WTC11 (cell line): ENCODE results near the gene PLET1. TPM values are rescaled to one million over a fixed set of nuclear protein-coding genes. Genes with fewer than 3 reads are reported as not detected.

Source experiments
- ATAC-seq: fragments of 200-7000 bp; cut with Tn5 transposase; 2 replicates; pipeline ENCODE4 v1.10.0; 2021; ENCODE audit warnings: mild to moderate bottlenecking, moderate library complexity
- CTCF ChIA-PET: fragments of 300-600 bp; sonication (Branson Sonifier 250); formaldehyde crosslinking; loops from one replicate; lab custom pipeline; 2021; ENCODE audit warnings: antibody characterized with exemption; lab: Charles Lee
- POLR2A ChIA-PET: fragments of 350-600 bp; sonication (Branson Sonifier 250); formaldehyde crosslinking; loops from one replicate; lab custom pipeline; 2021; ENCODE audit warnings: antibody characterized with exemption; lab: Charles Lee
- DNase-seq: peaks from one replicate; pipeline ENCODE4 v3.0.0; 2021; ENCODE audit warnings: low spot score
- H3K27ac Mint-ChIP-seq: 2 replicates; pipeline ENCODE4 v1.8.0; 2021; ENCODE audit warnings: mixed read lengths
- H3K27me3 Mint-ChIP-seq: 2 replicates; pipeline ENCODE4 v1.8.0; 2021; ENCODE audit warnings: low read depth, mild to moderate bottlenecking, moderate library complexity, mixed read lengths
- H3K36me3 Mint-ChIP-seq: 2 replicates; pipeline ENCODE4 v1.8.0; 2021; ENCODE audit warnings: mixed read lengths
- H3K4me1 Mint-ChIP-seq: 2 replicates; pipeline ENCODE4 v1.8.0; 2022; ENCODE audit warnings: mixed read lengths
- H3K4me3 Mint-ChIP-seq: 2 replicates; pipeline ENCODE4 v1.8.0; 2021; ENCODE audit warnings: mild to moderate bottlenecking, moderate library complexity, mixed read lengths
- H3K9me3 Mint-ChIP-seq: 2 replicates; pipeline ENCODE4 v1.8.0; 2021; ENCODE audit warnings: mixed read lengths
- ATF1 ChIP-seq: sonication (generic); formaldehyde crosslinking; IDR thresholded peaks from 2 replicates; pipeline ENCODE4 v1.8.1; 2023; ENCODE audit warnings: mild to moderate bottlenecking, moderate library complexity, missing genetic modification reagents
- ATF3 ChIP-seq: sonication (generic); formaldehyde crosslinking; conservative IDR thresholded peaks from 2 replicates; pipeline ENCODE4 v1.8.1; 2022; ENCODE audit warnings: mild to moderate bottlenecking, missing genetic modification reagents
- CDX4 ChIP-seq: fragments of 250-450 bp; sonication (Bioruptor Pico); IDR thresholded peaks from 2 replicates; pipeline ENCODE4 v1.9.0; 2021; ENCODE audit warnings: moderate library complexity, mild to moderate bottlenecking, inconsistent platforms, borderline replicate concordance
- CTCF ChIP-seq: fragments of 200-600 bp; IDR thresholded peaks from 2 replicates; pipeline ENCODE4 v1.8.0; 2022; ENCODE audit warnings: antibody characterized with exemption
- E2F5 ChIP-seq: sonication (generic); formaldehyde crosslinking; IDR thresholded peaks from 2 replicates; pipeline ENCODE4 v1.8.1; 2022; ENCODE audit warnings: mild to moderate bottlenecking, moderate library complexity, missing genetic modification reagents
- ETV6 ChIP-seq: sonication (generic); formaldehyde crosslinking; IDR thresholded peaks from 2 replicates; pipeline ENCODE4 v1.8.1; 2022; ENCODE audit warnings: mild to moderate bottlenecking, missing genetic modification reagents
- GABPB1 ChIP-seq: sonication (generic); formaldehyde crosslinking; IDR thresholded peaks from 2 replicates; pipeline ENCODE4 v1.8.1; 2023; ENCODE audit warnings: mild to moderate bottlenecking, missing genetic modification reagents
- GRHL2 ChIP-seq: fragments of 250-450 bp; sonication (Bioruptor Pico); IDR thresholded peaks from 2 replicates; pipeline ENCODE4 v1.8.0; 2022; ENCODE audit warnings: mild to moderate bottlenecking, moderate library complexity; ENCODE audit not compliant: insufficient replicate concordance, severe bottlenecking
- GTF2I ChIP-seq: fragments of 250-450 bp; sonication (Bioruptor Pico); conservative IDR thresholded peaks from 2 replicates; pipeline ENCODE4 v1.4.0; 2021; ENCODE audit warnings: mild to moderate bottlenecking
- HMGXB4 ChIP-seq: sonication (generic); formaldehyde crosslinking; IDR thresholded peaks from 2 replicates; pipeline ENCODE4 v1.8.1; 2023; ENCODE audit warnings: mild to moderate bottlenecking, moderate library complexity, missing genetic modification reagents
- KAT7 ChIP-seq: sonication (generic); formaldehyde crosslinking; IDR thresholded peaks from 2 replicates; pipeline ENCODE4 v1.8.1; 2023; ENCODE audit warnings: missing genetic modification reagents, mild to moderate bottlenecking, borderline replicate concordance
- MLX ChIP-seq: sonication (generic); formaldehyde crosslinking; IDR thresholded peaks from 2 replicates; pipeline ENCODE4 v1.8.1; 2023; ENCODE audit warnings: mild to moderate bottlenecking, missing genetic modification reagents, moderate library complexity
- PRRX2 ChIP-seq: fragments of 250-450 bp; sonication (Bioruptor Pico); IDR thresholded peaks from 2 replicates; pipeline ENCODE4 v1.8.0; 2021; ENCODE audit warnings: mild to moderate bottlenecking
- USF1 ChIP-seq: sonication (generic); formaldehyde crosslinking; IDR thresholded peaks from 2 replicates; pipeline ENCODE4 v1.8.0; 2022; ENCODE audit warnings: mild to moderate bottlenecking, missing genetic modification reagents
- ZNF232 ChIP-seq: sonication (generic); formaldehyde crosslinking; IDR thresholded peaks from 2 replicates; pipeline ENCODE4 v1.8.0; 2022; ENCODE audit warnings: mild to moderate bottlenecking, missing genetic modification reagents
- ZNF512 ChIP-seq: sonication (generic); formaldehyde crosslinking; IDR thresholded peaks from 2 replicates; pipeline ENCODE4 v1.8.1; 2022; ENCODE audit warnings: missing genetic modification reagents, borderline replicate concordance
- ZSCAN18 ChIP-seq: fragments of 250-450 bp; sonication (Bioruptor Pico); IDR thresholded peaks from 2 replicates; pipeline ENCODE4 v2.1.2; 2022; ENCODE audit warnings: mild to moderate bottlenecking, moderate library complexity
- total RNA-seq: library from RNA; stranded (reverse); gene quantifications from 3 replicates; pipeline ENCODE4 v1.2.3, GENCODE V29; 2021

The PLET1 gene
- total RNA-seq, 1 experiment from 2014 or later, result not detected

GRCh38 chr11:112291191-112291590 is 30.5 kb upstream of the PLET1 start:
- H3K4me1 Mint-ChIP-seq, result 0 out of 2 replicates have a peak, but pooled peaks cover 7% of the 10 kb centered on the region
- peaks cover 29% of the 10 kb centered on the region for H3K27me3 Mint-ChIP-seq
- H3K27ac Mint-ChIP-seq, result no peak overlapping the region
- no peaks in the 10 kb centered on the region for H3K36me3 Mint-ChIP-seq
- ATAC-seq (no peak), DNase-seq (no peak)
- no peak overlapping the region; the same call in 1 of the 2 replicates for H3K4me3 Mint-ChIP-seq
- ChIA-PET POLR2A (no interaction called here), CTCF (no interaction called here)
- no peaks in the 10 kb centered on the region for H3K9me3 Mint-ChIP-seq
- TF ChIP-seq PRRX2 (CRISPR knock-in tag), result no peak

- H3K4me1 Mint-ChIP-seq, result peaks cover 12% of the 10 kb centered on the region
- peak overlapping the region; percentile 70 for H3K4me3 Mint-ChIP-seq
- peaks cover 29% of the 10 kb centered on the region for H3K27me3 Mint-ChIP-seq
- H3K27ac Mint-ChIP-seq, result no peak overlapping the region
- POLR2A ChIA-PET, result no interaction called here
- H3K9me3 Mint-ChIP-seq, result no peaks in the 10 kb centered on the region
- no peaks in the 10 kb centered on the region for H3K36me3 Mint-ChIP-seq
- CTCF ChIA-PET, result no interaction called here
- no peak for TF ChIP-seq KAT7 (CRISPR knock-in tag)
- TF ChIP-seq ATF3 (CRISPR knock-in tag), result no peak
- TF ChIP-seq GTF2I (CRISPR knock-in tag), result no peak
- no peak for TF ChIP-seq MLX (CRISPR knock-in tag)
- no peak for TF ChIP-seq ATF1
- no peak for TF ChIP-seq CDX4 (CRISPR knock-in tag)
- TF ChIP-seq ZNF512 (CRISPR knock-in tag), result no peak
- ATAC-seq (peak; percentile 10), DNase-seq (no peak)
Observed at GRCh38 chr11:112290493-112290850, 29.8 kb upstream of the PLET1 start.

- ATAC-seq, result peak; percentile 94
- DNase-seq, result peak; percentile 87
- POLR2A ChIA-PET, result no interaction called here
- no peaks in the 10 kb centered on the region for H3K36me3 Mint-ChIP-seq
- CTCF ChIA-PET, result interaction anchor here (1.1 to 3.3 kb wide), 4 partner anchors 10 to 266 kb away, joined by 3 to 9 read pairs (median 7); no protein-coding TSS in a partner anchor
- no peaks in the 10 kb centered on the region for H3K9me3 Mint-ChIP-seq
- no peak overlapping the region for H3K27ac Mint-ChIP-seq
- H3K4me3 Mint-ChIP-seq, result peak overlapping the region; percentile 75
- peaks cover 13% of the 10 kb centered on the region for H3K4me1 Mint-ChIP-seq
- H3K27me3 Mint-ChIP-seq, result peaks cover 29% of the 10 kb centered on the region
- TF ChIP-seq USF1 (CRISPR knock-in tag) (peak; percentile 57; the same call in 1 of the 2 replicates), ETV6 (CRISPR knock-in tag) (no peak; the same call in none of the 2 replicates), GRHL2 (CRISPR knock-in tag) (no peak), ZSCAN18 (CRISPR knock-in tag) (no peak), E2F5 (CRISPR knock-in tag) (0 out of 2 replicates have a peak, but pooled peaks have one; percentile 30), CDX4 (CRISPR knock-in tag) (no peak), HMGXB4 (CRISPR knock-in tag) (peak; percentile 96), CTCF (peak; percentile 40), GABPB1 (CRISPR knock-in tag) (no peak), ZNF232 (CRISPR knock-in tag) (0 out of 2 replicates have a peak, but pooled peaks have one; percentile 64)
Observed at GRCh38 chr11:112289588-112290492, 29.2 kb upstream of the PLET1 start.
